ENCODE data around the gene NEK6.
"Not testable (repeated sequence)": the region's sequence is repeated elsewhere in the genome, so short reads cannot be mapped to it uniquely, and the experiment has no call there.

NEK6 gene

DNA sequence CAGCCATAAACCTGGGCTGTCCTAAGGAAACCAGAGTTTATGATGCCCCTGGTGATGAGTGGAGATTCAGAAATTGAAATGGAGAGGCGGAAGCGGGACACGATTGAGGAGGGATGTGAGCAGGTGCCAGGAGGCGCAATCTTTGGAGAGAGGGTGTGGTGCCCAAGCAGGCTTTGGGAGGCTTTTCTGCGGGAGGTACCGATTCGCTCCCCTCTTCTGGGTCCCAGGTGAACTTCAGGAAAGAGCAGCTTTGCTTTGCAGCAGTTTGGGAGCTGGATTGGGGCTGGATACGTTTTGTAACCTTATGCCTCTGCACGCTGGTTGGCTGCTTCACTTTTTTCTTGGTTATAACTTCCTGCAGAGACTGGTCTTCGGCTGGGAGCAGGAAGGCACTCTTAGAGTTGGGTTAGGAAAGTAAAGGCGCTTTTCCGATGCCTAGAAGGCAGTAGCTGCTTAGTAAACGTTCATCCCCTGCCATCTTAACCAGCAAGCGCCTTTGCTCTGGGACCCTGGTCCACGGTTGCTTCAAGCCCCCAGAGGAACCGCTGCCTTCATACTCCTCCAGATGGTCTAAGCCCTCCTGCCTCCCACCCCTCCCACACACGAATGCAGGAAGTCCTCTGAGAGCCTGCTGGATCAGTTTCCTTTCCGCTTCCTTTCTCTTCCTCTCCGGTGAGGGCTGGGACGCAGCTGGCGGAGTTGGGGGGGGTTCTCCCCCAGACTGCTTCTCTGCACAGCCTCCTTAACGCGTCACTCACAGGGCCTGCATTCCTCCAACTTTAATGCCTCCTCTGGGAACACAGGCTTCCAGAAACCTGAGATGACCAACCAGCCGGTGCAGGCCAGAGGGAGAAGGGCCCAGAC is 15.2 kb upstream of the NEK6 start:
- H3K4me3 ChIP-seq (ENCODE audit: control insufficient read depth, low read depth, low read length): peak overlapping the region; percentile 39
- DNase-seq (ENCODE audit: low read depth): peak; percentile 67
- TF ChIP-seq, protein P1, sequence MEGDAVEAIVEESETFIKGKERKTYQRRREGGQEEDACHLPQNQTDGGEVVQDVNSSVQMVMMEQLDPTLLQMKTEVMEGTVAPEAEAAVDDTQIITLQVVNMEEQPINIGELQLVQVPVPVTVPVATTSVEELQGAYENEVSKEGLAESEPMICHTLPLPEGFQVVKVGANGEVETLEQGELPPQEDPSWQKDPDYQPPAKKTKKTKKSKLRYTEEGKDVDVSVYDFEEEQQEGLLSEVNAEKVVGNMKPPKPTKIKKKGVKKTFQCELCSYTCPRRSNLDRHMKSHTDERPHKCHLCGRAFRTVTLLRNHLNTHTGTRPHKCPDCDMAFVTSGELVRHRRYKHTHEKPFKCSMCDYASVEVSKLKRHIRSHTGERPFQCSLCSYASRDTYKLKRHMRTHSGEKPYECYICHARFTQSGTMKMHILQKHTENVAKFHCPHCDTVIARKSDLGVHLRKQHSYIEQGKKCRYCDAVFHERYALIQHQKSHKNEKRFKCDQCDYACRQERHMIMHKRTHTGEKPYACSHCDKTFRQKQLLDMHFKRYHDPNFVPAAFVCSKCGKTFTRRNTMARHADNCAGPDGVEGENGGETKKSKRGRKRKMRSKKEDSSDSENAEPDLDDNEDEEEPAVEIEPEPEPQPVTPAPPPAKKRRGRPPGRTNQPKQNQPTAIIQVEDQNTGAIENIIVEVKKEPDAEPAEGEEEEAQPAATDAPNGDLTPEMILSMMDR (conservative IDR thresholded peaks at IDR 0.05; ENCODE audit: control insufficient read depth, insufficient read depth, low read depth, low read length): no peak

DNA sequence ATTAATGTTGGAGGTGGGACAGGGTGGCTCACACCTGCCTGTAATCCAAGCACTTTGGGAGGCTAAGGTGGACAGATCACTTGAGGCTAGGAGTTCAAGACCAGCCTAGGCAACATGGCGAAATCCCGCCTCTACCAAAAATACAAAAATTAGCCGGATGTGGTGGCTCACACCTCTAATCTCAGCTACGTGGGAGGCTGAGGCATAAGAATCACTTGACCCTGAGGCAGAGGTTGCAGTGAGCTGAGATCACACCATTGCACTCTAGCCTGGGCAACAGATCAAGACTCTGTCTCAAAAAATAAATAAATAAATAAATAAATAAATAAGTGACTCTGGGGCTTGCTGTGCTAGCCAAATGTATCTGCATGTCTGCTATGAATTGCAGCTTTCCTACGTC is 10.4 kb upstream of the NEK6 start:
- not testable (repeated sequence) for DNase-seq (ENCODE audit: low read depth); H3K4me3 ChIP-seq (ENCODE audit: control insufficient read depth, low read depth, low read length)

DNA sequence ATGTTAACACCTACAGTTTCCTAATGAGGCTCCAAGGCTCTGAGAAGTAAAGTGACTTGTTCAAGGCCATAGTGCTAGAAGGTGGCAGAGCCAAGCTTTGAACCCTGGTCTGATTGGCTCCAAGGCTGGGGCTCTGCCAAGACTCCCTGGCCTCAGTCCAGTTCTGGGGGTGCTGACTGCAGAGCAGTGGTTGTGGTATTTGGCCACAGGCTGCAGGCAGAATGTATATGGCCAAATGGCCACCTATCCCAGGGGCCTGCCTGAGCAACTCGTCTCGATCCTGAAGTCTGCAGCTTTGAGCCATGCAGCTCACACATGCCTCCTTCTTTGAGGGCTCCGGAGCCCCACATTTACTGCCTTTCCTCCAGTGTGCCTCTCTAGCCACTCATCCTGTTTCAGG is 9.7 kb upstream of the NEK6 start:
- H3K4me3 ChIP-seq (ENCODE audit: control insufficient read depth, low read depth, low read length): no peak overlapping the region
- DNase-seq (ENCODE audit: low read depth): no peak
- TF ChIP-seq, protein P1 (conservative IDR thresholded peaks at IDR 0.05; ENCODE audit: control insufficient read depth, insufficient read depth, low read depth, low read length): no peak

DNA sequence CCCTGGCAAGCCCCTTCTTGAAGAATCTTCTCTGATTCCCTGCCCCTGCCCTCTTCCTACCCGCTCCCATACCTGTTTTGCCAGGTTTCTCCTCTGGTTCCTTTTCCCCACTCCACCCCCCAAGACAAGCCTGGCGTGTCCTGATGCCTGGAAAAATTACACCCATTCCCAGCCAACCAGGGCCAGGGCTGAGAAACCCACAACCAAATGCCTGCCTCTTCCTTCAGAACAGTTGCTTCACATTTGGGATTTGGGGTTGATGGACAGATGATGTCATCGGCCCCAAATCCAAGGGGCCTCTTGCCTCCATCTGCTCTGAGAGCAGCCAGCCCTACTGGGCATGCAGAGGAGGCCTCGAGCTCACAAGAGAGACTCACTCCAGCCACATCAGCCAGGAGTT is 8.8 kb upstream of the NEK6 start:
- peak; percentile 23 for DNase-seq (ENCODE audit: low read depth)
- TF ChIP-seq, protein P1 (conservative IDR thresholded peaks at IDR 0.05; ENCODE audit: control insufficient read depth, insufficient read depth, low read depth, low read length): no peak
- no peak overlapping the region for H3K4me3 ChIP-seq (ENCODE audit: control insufficient read depth, low read depth, low read length)

DNA sequence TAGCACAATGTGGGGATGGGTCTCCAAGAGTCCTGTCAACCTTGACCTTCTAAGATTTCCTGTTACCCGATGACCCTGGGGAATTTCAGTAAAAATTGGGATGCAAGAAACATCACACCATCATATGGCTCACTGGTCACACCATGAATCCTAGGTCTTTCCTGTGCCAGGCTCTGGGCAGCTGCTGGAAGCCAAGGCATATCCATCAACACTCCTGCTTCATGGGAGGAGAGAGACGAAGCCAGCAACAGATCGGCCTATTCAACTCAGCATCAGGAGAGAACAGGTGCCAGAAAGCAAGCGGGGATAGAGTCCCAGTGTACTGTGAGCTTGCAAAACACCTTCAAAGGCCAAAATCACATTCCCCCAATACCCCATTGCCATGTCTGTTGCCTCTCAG is 6.5 kb upstream of the NEK6 start:
- no peak overlapping the region for H3K4me3 ChIP-seq (ENCODE audit: control insufficient read depth, low read depth, low read length)
- DNase-seq (ENCODE audit: low read depth): no peak

DNA sequence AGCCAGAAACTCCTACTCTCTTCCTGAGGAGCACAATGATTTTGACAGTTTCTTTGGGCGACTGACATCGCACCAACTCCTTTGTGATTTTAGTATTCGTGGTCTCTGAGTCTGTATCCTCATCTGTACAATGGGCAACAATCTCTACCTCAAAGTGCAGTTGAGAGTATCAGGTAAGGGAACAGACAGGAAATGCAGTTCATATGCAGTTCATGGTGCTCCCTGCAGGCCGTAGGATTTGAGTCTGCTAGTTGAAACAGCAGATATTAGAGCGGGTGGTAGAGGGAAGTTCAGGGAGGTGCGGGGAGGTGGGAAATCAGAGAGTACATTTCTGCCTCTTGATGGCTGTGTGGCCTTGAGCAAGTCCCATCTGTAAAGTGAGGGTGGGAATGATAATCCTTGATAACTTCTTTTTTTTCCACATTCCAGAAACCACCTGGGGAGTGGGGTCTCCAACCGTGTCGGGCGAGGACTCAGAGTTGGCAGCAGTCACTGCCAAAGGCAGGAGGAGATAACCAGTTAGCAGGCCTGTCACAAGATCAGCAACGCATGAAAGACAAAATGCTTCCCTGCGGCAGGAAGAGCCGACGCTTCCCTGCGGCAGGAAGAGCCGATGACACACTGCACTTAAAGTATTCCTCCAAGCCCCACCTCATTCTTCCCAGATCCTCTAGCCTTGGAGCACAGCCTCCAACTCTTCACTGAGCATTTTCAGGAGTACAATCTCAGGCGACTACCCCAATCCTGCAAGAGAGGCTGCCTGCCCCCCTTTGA is 6.0 kb upstream of the NEK6 start:
- H3K4me3 ChIP-seq (ENCODE audit: control insufficient read depth, low read depth, low read length): no peak overlapping the region
- TF ChIP-seq, protein P1 (conservative IDR thresholded peaks at IDR 0.05; ENCODE audit: control insufficient read depth, insufficient read depth, low read depth, low read length): peak; percentile 21
- peak; percentile 72 for DNase-seq (ENCODE audit: low read depth)

More for the DNA sequence above, 6.5 kb upstream of the NEK6 start:
- TF ChIP-seq, protein P1 (conservative IDR thresholded peaks at IDR 0.05; ENCODE audit: control insufficient read depth, insufficient read depth, low read depth, low read length): no peak

DNA sequence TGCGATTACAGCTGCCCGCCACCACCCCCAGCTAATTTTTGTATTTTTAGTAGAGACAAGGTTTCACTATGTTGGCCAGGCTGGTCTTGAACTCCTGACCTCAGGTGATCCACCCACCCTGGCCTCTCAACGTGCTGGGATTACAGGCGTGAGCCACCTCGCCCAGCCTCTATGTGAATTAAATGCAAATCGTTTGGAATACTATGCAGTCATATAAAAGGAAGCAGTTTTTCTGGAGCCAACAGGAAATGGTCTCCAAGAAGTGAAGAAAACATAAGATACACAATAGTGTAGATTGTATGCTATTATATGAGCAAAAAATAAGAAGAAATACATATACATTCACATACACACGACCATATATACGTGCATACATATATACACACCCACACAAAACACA is 4.9 kb upstream of the NEK6 start:
- H3K4me3 ChIP-seq (ENCODE audit: control insufficient read depth, low read depth, low read length); DNase-seq (ENCODE audit: low read depth): not testable (repeated sequence)
